ENCODE data around the gene EDIL3.

DNA sequence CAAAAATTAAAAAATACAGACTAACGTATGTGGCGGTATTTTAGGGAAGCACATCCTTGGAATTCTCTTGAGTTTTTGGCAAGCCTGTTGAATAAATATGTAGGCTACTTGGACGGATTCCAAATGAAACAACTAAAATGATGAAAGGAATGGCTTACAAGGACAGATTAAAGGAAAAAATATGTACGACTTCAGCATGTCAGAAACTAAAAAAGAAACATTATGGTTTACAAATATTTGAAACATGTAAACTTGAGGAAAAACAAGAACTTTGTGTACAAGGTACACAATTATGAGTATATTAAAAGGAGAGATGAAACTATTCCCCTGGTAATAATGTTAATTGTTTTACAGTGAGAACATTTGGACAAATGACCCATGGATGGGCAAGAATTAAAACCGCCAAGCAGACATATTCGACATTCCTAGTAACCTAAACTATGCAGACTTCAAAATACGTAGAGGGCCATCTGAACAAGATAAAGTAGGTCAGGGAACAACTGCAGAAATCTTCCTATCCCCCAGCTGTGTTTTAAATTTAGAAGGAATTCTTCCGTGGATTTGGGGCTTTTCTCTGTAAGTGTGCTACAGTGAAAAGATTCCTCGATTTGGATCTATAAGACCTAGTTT lies 12.5 kb downstream of the EDIL3 start:
- TF ChIP-seq POLR2AphosphoS5 (IDR thresholded peaks at IDR 0.05), result no peak
- TF ChIP-seq, protein P1, sequence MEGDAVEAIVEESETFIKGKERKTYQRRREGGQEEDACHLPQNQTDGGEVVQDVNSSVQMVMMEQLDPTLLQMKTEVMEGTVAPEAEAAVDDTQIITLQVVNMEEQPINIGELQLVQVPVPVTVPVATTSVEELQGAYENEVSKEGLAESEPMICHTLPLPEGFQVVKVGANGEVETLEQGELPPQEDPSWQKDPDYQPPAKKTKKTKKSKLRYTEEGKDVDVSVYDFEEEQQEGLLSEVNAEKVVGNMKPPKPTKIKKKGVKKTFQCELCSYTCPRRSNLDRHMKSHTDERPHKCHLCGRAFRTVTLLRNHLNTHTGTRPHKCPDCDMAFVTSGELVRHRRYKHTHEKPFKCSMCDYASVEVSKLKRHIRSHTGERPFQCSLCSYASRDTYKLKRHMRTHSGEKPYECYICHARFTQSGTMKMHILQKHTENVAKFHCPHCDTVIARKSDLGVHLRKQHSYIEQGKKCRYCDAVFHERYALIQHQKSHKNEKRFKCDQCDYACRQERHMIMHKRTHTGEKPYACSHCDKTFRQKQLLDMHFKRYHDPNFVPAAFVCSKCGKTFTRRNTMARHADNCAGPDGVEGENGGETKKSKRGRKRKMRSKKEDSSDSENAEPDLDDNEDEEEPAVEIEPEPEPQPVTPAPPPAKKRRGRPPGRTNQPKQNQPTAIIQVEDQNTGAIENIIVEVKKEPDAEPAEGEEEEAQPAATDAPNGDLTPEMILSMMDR (IDR thresholded peaks at IDR 0.05), result no peak
- TF ChIP-seq POLR2A (IDR thresholded peaks at IDR 0.05), result no peak

All from gastroesophageal sphincter (tissue), 3 donors.